Measurements from ENCODE around the gene CCDC167.

- TF ChIP-seq FOS (IDR thresholded peaks at IDR 0.05; ENCODE audit: borderline replicate concordance, extremely low read depth, insufficient read length) = no peak
- no peak for TF ChIP-seq EZH2 (IDR thresholded peaks at IDR 0.05; ENCODE audit: borderline replicate concordance, control insufficient read depth, low read depth, low read length)
- no peak for TF ChIP-seq CTCF (IDR thresholded peaks at IDR 0.05 in 2 of 3, conservative IDR thresholded peaks at IDR 0.05 in 1 of 3; ENCODE audit: control insufficient read depth in 2 of 3, extremely low read depth in 1 of 3, insufficient read depth in 1 of 3, low read depth in 3 of 3, low read length in 3 of 3)
- no peak for TF ChIP-seq MTA3 (IDR thresholded peaks at IDR 0.05; ENCODE audit: borderline replicate concordance, low read length)
- no peak for TF ChIP-seq ZNF592 (IDR thresholded peaks at IDR 0.05)
- TF ChIP-seq CBX3 (IDR thresholded peaks at IDR 0.05; ENCODE audit: borderline replicate concordance, low read depth) = no peak
- no peak for TF ChIP-seq USF2 (IDR thresholded peaks at IDR 0.05; ENCODE audit: borderline replicate concordance, low read depth, low read length)
- no peak for TF ChIP-seq REST (IDR thresholded peaks at IDR 0.05; ENCODE audit: low read depth, low read length)
- TF ChIP-seq RAD21 (IDR thresholded peaks at IDR 0.05; ENCODE audit: insufficient read depth, low read depth, low read length) = no peak
- TF ChIP-seq EGR1 (IDR thresholded peaks at IDR 0.05; ENCODE audit: borderline replicate concordance in 1 of 2, low read depth in 2 of 2, low read length in 2 of 2) = no peak
- TF ChIP-seq RELB (IDR thresholded peaks at IDR 0.05; ENCODE audit: low read depth) = no peak
- TF ChIP-seq PRDM15 (CRISPR knock-in tag; IDR thresholded peaks at IDR 0.05) = no peak
- no peak for TF ChIP-seq ZNF217 (IDR thresholded peaks at IDR 0.05)
- TF ChIP-seq POLR2A (IDR thresholded peaks at IDR 0.05; ENCODE audit: low read depth, low read length) = no peak
These were observed 23.7 kb upstream of the CCDC167 start for GRCh38 chr6:37523412-37523811.
